Motor neuron (in vitro differentiated cells): Measurements from ENCODE around the gene ADAM20. TPM values are rescaled to one million over a fixed set of nuclear protein-coding genes. Genes with fewer than 3 reads are reported as not detected.
"Not testable (repeated sequence)": the region's sequence is repeated elsewhere in the genome, so short reads cannot be mapped to it uniquely, and the experiment has no call there.

Source experiments
- ATAC-seq, 8 experiments: fragments of 200-7000 bp; cut with Tn5 transposase; replicated peaks in 6 of 8; 2 replicates each; pipeline ENCODE4 v1.8.0; 2021; ENCODE audit warnings: mild to moderate bottlenecking in 8 of 8, moderate library complexity in 8 of 8
- H3K27ac ChIP-seq, 2 donors: fragments of 250-450 bp; sonication (Bioruptor Pico); 2 replicates each; pipeline ENCODE4 v1.9.0; 2021; ENCODE audit warnings: antibody characterized with exemption in 2 of 2, mild to moderate bottlenecking in 2 of 2, moderate library complexity in 1 of 2
- H3K4me1 ChIP-seq, 2 donors: fragments of 250-450 bp; sonication (Bioruptor Pico); replicated peaks in 1 of 2; 2 replicates each; pipeline ENCODE4 v1.6.1; 2021; ENCODE audit warnings: antibody characterized with exemption in 2 of 2, mild to moderate bottlenecking in 2 of 2, moderate library complexity in 1 of 2
- H3K4me3 ChIP-seq, 5 donors: fragments of 250-450 bp; sonication (Bioruptor Pico); 2 replicates each; pipeline ENCODE4 v1.9.0; 2021; ENCODE audit warnings: antibody characterized with exemption in 5 of 5, mild to moderate bottlenecking in 5 of 5, moderate library complexity in 4 of 5
- WGBS, 10 experiments: fragments of 450-650 bp; shearing (Covaris generic); methylation state at CpG; one replicate each; pipeline ENCODE4 v1.0.0; 2022; 5-methylcytosine and 5-hydroxymethylcytosine counted together
- in situ Hi-C, 9 experiments: fragments of 400-800 bp; cut with MboI; loops; one replicate each; pipeline ENCODE4 v1.15.0; 2021; ENCODE audit warnings: low sequenced_read_pairs in 9 of 9, low pct_unique_long_range_greater_than_20kb in 2 of 9; ENCODE audit not compliant: unreplicated experiment in 9 of 9
- total RNA-seq, 8 experiments: library from RNA; unstranded; fragments of 300-600 nt; gene quantifications; 2 replicates each; pipeline versions ENCODE4 v1.2.3 to v1.2.4, GENCODE V29; 2022

The ADAM20 gene
- total RNA-seq, 8 experiments from 2014 or later = 0.17 to 1.9 (median 1.5) TPM

GRCh38 chr14:70525691-70526090 lies 9.1 kb downstream of the ADAM20 start:
- in situ Hi-C loops = no loop called here
- Histone ChIP-seq H3K4me1 (no peaks in the 10 kb centered on the region), H3K27ac (no peak overlapping the region), H3K4me3 (no peak overlapping the region)
- ATAC-seq = no peak

- Histone ChIP-seq H3K27ac (no peak overlapping the region), H3K4me1 (no peaks in the 10 kb centered on the region), H3K4me3 (no peak overlapping the region)
- in situ Hi-C loops = no loop called here
- ATAC-seq = peak in 2 of 8 experiments; percentile 55 to 63
- 40 to 100% (median 94%) methylated on average over 1 to 3 of the region's 3 CpGs; no CpG with 5 or more reads in 4 of the 10 experiments for WGBS, 10 experiments
Observed at GRCh38 chr14:70515811-70516210, 19.0 kb downstream of the ADAM20 start.

GRCh38 chr14:70514168-70515069 lies 20.4 kb downstream of the ADAM20 start:
- peak in 1 of 8 experiments; percentile 20 for ATAC-seq

DNA sequence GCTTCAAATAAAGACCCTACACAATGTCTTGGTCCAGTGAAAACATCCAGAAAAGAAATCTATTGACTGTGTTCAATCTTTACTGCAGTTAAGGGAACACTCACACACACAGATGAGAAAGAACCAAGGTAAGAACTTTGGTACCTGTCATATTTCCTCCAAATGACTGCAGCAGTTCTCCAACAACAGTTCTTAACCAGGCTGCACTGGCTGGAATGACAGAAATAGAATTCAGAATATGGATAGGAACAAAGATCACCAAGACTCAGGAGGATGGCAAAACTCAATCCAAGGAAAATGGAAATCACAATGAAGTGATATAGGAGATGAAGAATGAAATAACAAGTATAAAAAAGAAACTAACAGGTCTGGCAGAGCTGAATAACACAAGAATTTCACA lies 36.6 kb downstream of the ADAM20 start:
- Histone ChIP-seq H3K4me1 (no peaks in the 10 kb centered on the region), H3K27ac (no peak overlapping the region), H3K4me3 (no peak overlapping the region)
- ATAC-seq = no peak
- in situ Hi-C loops = no loop called here

More at GRCh38 chr14:70514168-70515069, 20.4 kb downstream of the ADAM20 start:
- in situ Hi-C loops = no loop called here
- Histone ChIP-seq H3K4me3 (no peak overlapping the region), H3K4me1 (no peaks in the 10 kb centered on the region), H3K27ac (no peak overlapping the region)
- WGBS, 10 experiments = 20 to 100% (median 62%) methylated on average over 2 to 4 of the region's 4 CpGs; no CpG with 5 or more reads in 1 of the 10 experiments

- H3K27ac ChIP-seq = no peak overlapping the region
- no peaks in the 10 kb centered on the region for H3K4me1 ChIP-seq
- in situ Hi-C loops = no loop called here
- peak in 2 of 8 experiments; percentile 24 to 37 for ATAC-seq
- WGBS, 10 experiments = 0 to 57% (median 30%) methylated on average over 1 to 3 of the region's 3 CpGs; no CpG with 5 or more reads in 4 of the 10 experiments
- H3K4me3 ChIP-seq = no peak overlapping the region
Observed at GRCh38 chr14:70489579-70490200, 45.1 kb downstream of the ADAM20 start.

DNA sequence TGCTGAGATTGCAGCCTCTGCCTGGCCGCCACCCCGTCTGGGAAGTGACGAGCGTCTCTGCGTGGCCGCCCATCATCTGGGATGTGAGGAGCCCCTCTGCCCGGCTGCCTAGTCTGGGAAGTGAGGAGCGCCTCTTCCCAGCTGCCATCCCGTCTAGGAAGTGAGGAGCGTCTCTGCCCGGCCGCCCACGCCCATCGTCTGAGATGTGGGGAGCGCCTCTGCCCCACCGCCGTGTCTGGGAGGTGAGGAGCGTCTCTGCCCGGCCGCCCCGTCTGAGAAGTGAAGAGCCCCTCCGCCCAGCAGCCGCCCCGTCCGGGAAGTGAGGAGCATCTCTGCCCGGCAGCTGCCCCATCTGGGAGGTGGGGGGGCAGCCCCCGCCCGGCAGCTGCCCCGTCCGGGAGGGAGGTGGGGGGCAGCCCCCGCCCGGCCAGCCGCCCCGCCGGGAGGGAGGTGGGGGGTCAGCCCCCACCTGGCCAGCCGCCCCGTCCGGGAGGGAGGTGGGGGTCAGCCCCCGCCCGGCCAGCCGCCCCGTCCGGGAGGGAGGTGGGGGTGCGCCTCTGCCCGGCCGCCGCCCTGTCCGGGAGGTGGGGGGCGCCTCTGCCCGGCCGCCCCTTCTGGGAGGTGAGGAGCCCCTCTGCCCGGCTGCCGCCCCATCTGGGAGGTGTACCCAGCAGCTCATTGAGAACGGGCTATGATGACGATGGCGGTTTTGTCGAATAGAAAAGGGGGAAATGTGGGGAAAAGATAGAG lies 57.3 kb downstream of the ADAM20 start:
- in situ Hi-C loops, H3K4me1 ChIP-seq, ATAC-seq, H3K27ac ChIP-seq, H3K4me3 ChIP-seq: not testable (repeated sequence)
- WGBS, 10 experiments = no CpG with 5 or more reads among the region's 57 CpGs

DNA sequence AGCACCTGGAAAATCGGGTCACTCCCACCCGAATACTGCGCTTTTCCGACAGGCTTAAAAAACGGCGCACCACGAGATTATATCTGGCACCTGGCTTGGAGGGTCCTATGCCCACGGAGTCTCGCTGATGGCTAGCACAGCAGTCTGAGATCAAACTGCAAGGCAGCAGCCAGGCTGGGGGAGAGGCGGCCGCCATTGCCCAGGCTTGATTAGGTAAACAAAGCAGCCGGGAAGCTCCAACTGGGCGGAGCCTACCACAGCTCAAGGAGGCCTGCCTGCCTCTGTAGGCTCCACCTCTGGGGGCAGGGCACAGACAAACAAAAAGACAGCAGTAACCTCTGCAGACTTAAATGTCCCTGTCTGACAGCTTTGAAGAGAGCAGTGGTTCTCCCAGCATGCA lies 59.3 kb downstream of the ADAM20 start:
- H3K27ac ChIP-seq, H3K4me1 ChIP-seq, ATAC-seq, H3K4me3 ChIP-seq, in situ Hi-C loops: not testable (repeated sequence)
- no CpG with 5 or more reads among the region's 13 CpGs for WGBS, 10 experiments

- ATAC-seq = no peak
- no peak overlapping the region for H3K27ac ChIP-seq
- no peaks in the 10 kb centered on the region for H3K4me1 ChIP-seq
- WGBS, 10 experiments = 0 to 100% (median 13%) methylated on average over 1 to 2 of the region's 2 CpGs; no CpG with 5 or more reads in 5 of the 10 experiments
- no peak overlapping the region for H3K4me3 ChIP-seq
- in situ Hi-C loops = no loop called here
Observed at GRCh38 chr14:70473825-70474224, 61.0 kb downstream of the ADAM20 start.

Other genes with a start within 250 kb of the ADAM20 start
- gene COX16, start 175.3 kb downstream of the ADAM20 start, total RNA-seq = 10 to 100 TPM; 42.7 to 74.7 (median 47.3) TPM
- gene SYNJ2BP, start 117.9 kb downstream of the ADAM20 start, total RNA-seq = 10 to 100 TPM; 14.2 to 27.2 (median 19.8) TPM
- gene ADAM21, start 82.8 kb downstream of the ADAM20 start, total RNA-seq = 1 to 10 TPM in 4 of 8 experiments, under 1 TPM in 4; 0.17 to 3.5 (median 1.1) TPM
- 10 to 100 TPM; 28.3 to 49.0 (median 35.8) TPM for gene MED6, start 65.7 kb upstream of the ADAM20 start, total RNA-seq
- gene TTC9, start 106.9 kb upstream of the ADAM20 start, total RNA-seq = 10 to 100 TPM in 1 of 8 experiments, 1 to 10 TPM in 7; 2.1 to 17.4 (median 5.1) TPM